Activated CD4-positive, alpha-beta T cell treated with anti-CD3 and anti-CD28 coated beads, Interleukin-2, amount 50 U/mL, for 24 hours (primary cell): ENCODE measurements around the gene TRIM48.
"Not testable (repeated sequence)": the region's sequence is repeated elsewhere in the genome, so short reads cannot be mapped to it uniquely, and the experiment has no call there.

Experiments
- DNase-seq, 2 donors: peaks; one replicate each; pipeline ENCODE4 v3.0.0-alpha.2; 2020; ENCODE audit warnings: low read depth in 1 of 2, low spot score in 1 of 2

TRIM48 gene, protein sequence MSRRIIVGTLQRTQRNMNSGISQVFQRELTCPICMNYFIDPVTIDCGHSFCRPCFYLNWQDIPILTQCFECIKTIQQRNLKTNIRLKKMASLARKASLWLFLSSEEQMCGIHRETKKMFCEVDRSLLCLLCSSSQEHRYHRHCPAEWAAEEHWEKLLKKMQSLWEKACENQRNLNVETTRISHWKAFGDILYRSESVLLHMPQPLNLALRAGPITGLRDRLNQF

DNA sequence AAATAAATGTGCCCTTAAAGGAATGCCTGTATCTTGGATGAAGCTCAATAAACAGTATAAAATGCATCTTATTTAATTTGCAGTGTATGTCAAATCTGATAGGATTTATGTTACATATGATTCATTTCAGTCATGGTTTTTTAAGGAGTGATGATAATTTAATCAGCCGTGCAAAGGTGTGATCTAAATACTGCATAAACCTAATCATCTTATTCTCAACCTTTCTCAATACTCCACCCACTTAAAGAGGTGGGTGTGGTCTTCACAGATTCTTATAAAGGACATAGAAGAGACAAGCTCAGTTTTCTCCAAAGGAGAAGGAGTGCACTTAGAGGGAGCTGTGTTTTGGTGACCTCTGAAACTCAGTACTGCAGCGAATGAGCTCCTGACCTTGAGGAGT, at the start of gene TRIM48:
TRIM48 (plus strand) TSS at position 301 of the 400 bp plus-strand sequence. CDS start 113 bp downstream, outside the sequence.
- DNase-seq = not testable (repeated sequence)

DNA sequence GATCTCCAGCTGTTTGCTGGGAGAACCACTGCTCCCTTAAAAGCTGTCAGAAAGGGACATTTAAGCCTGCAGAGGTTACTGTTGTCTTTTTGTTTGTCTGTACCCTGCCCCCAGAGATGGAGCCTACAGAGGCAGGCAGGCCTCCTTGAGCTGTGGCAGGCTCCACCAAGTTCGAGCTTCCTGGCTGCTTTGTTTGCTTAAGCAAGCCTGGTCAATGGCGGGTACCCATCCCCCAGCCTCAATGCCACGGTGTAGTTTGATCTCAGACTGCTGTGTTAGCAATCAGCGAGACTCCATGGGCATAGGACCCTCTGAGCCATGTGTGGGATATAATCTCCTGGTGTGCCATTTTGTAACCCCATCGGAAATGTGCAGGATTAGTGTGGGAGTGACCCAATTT, 23.6 kb upstream of the TRIM48 start:
- not testable (repeated sequence) for DNase-seq

DNA sequence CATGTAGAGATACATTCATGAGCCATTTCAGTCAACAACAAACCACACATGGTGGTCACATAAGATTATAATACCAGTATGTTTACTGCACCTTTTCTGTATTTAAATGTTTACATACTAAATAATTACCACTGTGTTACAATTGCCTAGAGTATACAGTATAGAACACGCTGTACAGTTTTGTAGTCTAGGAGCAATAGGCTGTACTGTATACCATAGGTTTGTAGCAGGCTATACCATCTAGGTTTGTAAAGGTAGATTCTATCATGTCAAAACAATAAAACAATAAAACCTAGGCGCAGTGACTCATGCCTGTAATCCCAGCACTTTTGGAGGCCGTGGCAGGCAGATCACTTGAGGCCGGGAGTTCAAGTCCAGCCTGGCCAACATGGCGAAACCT, 1.1 kb downstream of the TRIM48 start:
- no peak for DNase-seq
